Aorta (tissue), 5 donors: Measurements from ENCODE around the gene HYPK. TPM values are rescaled to one million over a fixed set of nuclear protein-coding genes. Genes with fewer than 3 reads are reported as not detected.

Experiments
- ATAC-seq: fragments of 200-7000 bp; cut with Tn5 transposase; one replicate; pipeline ENCODE4 v1.9.1; 2022; ENCODE audit warnings: moderate library complexity; ENCODE audit not compliant: low FRiP score
- DNase-seq, 2 donors: peaks; one replicate each; pipeline ENCODE4 v3.0.0-alpha.2; 2020
- H3K27ac ChIP-seq, 2 donors: one replicate each; pipeline ENCODE4 v1.5.1; 2013; ENCODE audit warnings: low read length in 2 of 2, mild to moderate bottlenecking in 2 of 2, moderate library complexity in 2 of 2, control low read depth in 1 of 2, inconsistent platforms in 1 of 2, low read depth in 1 of 2
- H3K27me3 ChIP-seq, 2 donors: one replicate each; pipeline ENCODE4 v1.6.1; 2013; ENCODE audit warnings: control low read depth in 1 of 2, low read length in 1 of 2, mild to moderate bottlenecking in 1 of 2, moderate library complexity in 1 of 2; ENCODE audit not compliant: insufficient read depth in 2 of 2, control insufficient read depth in 1 of 2
- H3K36me3 ChIP-seq, 2 donors: one replicate each; pipeline ENCODE4 v1.6.1; 2013; ENCODE audit warnings: control low read depth in 1 of 2, low read length in 1 of 2, mild to moderate bottlenecking in 1 of 2; ENCODE audit not compliant: insufficient read depth in 2 of 2, control insufficient read depth in 1 of 2
- H3K4me1 ChIP-seq, 2 donors: one replicate each; pipeline ENCODE4 v1.6.1; 2013; ENCODE audit warnings: low read length in 2 of 2, control low read depth in 1 of 2, mild to moderate bottlenecking in 1 of 2, moderate library complexity in 1 of 2; ENCODE audit not compliant: insufficient read depth in 2 of 2, control insufficient read depth in 1 of 2
- H3K4me3 ChIP-seq, 2 donors: one replicate each; pipeline ENCODE4 v1.5.1; 2013; ENCODE audit warnings: low read length in 2 of 2, control low read depth in 1 of 2, mild to moderate bottlenecking in 1 of 2
- H3K9me3 ChIP-seq: one replicate; pipeline ENCODE4 v1.6.1; 2013; ENCODE audit warnings: mild to moderate bottlenecking, low read length; ENCODE audit not compliant: control insufficient read depth
- WGBS, 2 donors: extraction: QIAGEN DNeasy Blood & Tissue Kit; methylation state at CpG; one replicate each; pipeline ENCODE4 v1.1.7; 2013; 5-methylcytosine and 5-hydroxymethylcytosine counted together
- intact Hi-C, 2 donors: fragments of 100-400 bp; cut with DNase I; formaldehyde crosslinking; loops; one replicate each; pipeline versions ENCODE4 v1.14.2 to v1.15.0; 2022
- microRNA-seq, 2 donors: library from miRNA; unstranded; fragments of <30 nt; microRNA quantifications; one replicate each; pipeline ENCODE4 v1.2.0, GENCODE V29; 2020
- polyA plus RNA-seq, 2 donors: library from polyadenylated mRNA; stranded (reverse); fragments of 200-250 nt; gene quantifications; one replicate each; pipeline ENCODE4 v1.2.3, GENCODE V29; 2013
- total RNA-seq, 2 donors: library from RNA; stranded (reverse); fragmentation: NEBNext Ultra II Directional; extraction: Animal tissue kit (Norgen Biotek cat#: 25700); gene quantifications; one replicate each; pipeline ENCODE4 v1.2.1, GENCODE V29; 2021
- donor health status: healthy with polysubstance abuse.
- donor health status: Bipolar disorder and iron deficiency.
- donor health status: DM: no; HTN: no; CAD: no.
- donor health status: DM: no; HTN: no; CAD: no.
- donor health status: DM: yes; HTN: yes; CAD: no.

The HYPK gene
- total and polyA plus RNA-seq, 4 donors, result 3.0 to 31.6 (median 14.4) TPM

GRCh38 chr15:43852607-43853006 lies 52.2 kb downstream of the HYPK start:
- no peaks in the 10 kb centered on the region for H3K4me1 ChIP-seq
- no peaks in the 10 kb centered on the region for H3K27me3 ChIP-seq
- DNase-seq (no peak), ATAC-seq (no peak)
- 98 to 99% methylated on average over 4 of the region's 4 CpGs for WGBS, 2 donors
- intact Hi-C loops, result no loop called here
- no peaks in the 10 kb centered on the region for H3K36me3 ChIP-seq
- H3K27ac ChIP-seq, result no peak overlapping the region
- no peaks in the 10 kb centered on the region for H3K9me3 ChIP-seq
- no peak overlapping the region for H3K4me3 ChIP-seq

Small RNA genes within 50 kb of the gene (microRNA-seq; reads per million reads assigned to microRNA genes)
- 0 reads per million in 2 donors for gene MIR1282

Other genes with a start within 250 kb of the HYPK start
- 10 to 100 TPM; 40.8 to 53.7 TPM for gene PPIP5K1, start 210.4 kb upstream of the HYPK start, total RNA-seq
- 10 to 100 TPM in 1 of 2 donors, 1 to 10 TPM in 1; 8.3 to 13.4 TPM for gene PPIP5K1, start 210.4 kb upstream of the HYPK start, polyA plus RNA-seq
- gene CKMT1B, start 206.6 kb upstream of the HYPK start, total RNA-seq, result not detected
- 10 to 100 TPM in 1 of 2 donors, under 1 TPM in 1; 0.05 to 17.4 TPM for gene CKMT1B, start 206.6 kb upstream of the HYPK start, polyA plus RNA-seq
- under 1 TPM; 0.45 to 0.90 TPM for gene STRC, start 181.8 kb upstream of the HYPK start, total RNA-seq
- 1 to 10 TPM in 1 of 2 donors, not detected in 1; 1.2 TPM for gene STRC, start 181.8 kb upstream of the HYPK start, polyA plus RNA-seq
- 1 to 10 TPM; 7.0 to 9.3 TPM for gene CATSPER2, start 151.8 kb upstream of the HYPK start, total RNA-seq
- gene CATSPER2, start 151.8 kb upstream of the HYPK start, polyA plus RNA-seq, result 10 to 100 TPM in 1 of 2 donors, under 1 TPM in 1; 0.63 to 13.7 TPM
- gene CKMT1A, start 106.7 kb upstream of the HYPK start, total RNA-seq, result not detected
- 10 to 100 TPM in 1 of 2 donors, not detected in 1; 11.1 TPM for gene CKMT1A, start 106.7 kb upstream of the HYPK start, polyA plus RNA-seq
- gene PDIA3, start 54.2 kb upstream of the HYPK start, total RNA-seq, result 100 to 1,000 TPM; 304 to 313 TPM
- gene PDIA3, start 54.2 kb upstream of the HYPK start, polyA plus RNA-seq, result 100 to 1,000 TPM; 156 to 219 TPM
- gene ELL3, start 23.6 kb upstream of the HYPK start, total RNA-seq, result 1 to 10 TPM; 2.5 to 4.5 TPM
- gene ELL3, start 23.6 kb upstream of the HYPK start, polyA plus RNA-seq, result 1 to 10 TPM; 7.8 to 7.9 TPM
- 100 to 1,000 TPM; 733 to 789 TPM for gene SERF2, start 8.3 kb upstream of the HYPK start, total RNA-seq
- gene SERF2, start 8.3 kb upstream of the HYPK start, polyA plus RNA-seq, result 1,000 to 10,000 TPM; 1,795 to 2,327 TPM
- not detected for gene SERINC4, start 379 bp upstream of the HYPK start, total RNA-seq
- under 1 TPM; 0.43 to 0.88 TPM for gene SERINC4, start 379 bp upstream of the HYPK start, polyA plus RNA-seq
- 10 to 100 TPM; 20.1 to 20.6 TPM for gene MFAP1, start 24.1 kb downstream of the HYPK start, total RNA-seq
- 10 to 100 TPM; 13.7 to 19.2 TPM for gene MFAP1, start 24.1 kb downstream of the HYPK start, polyA plus RNA-seq
- 1 to 10 TPM; 4.8 to 6.5 TPM for gene WDR76, start 26.4 kb downstream of the HYPK start, total RNA-seq
- 1 to 10 TPM; 1.9 to 3.4 TPM for gene WDR76, start 26.4 kb downstream of the HYPK start, polyA plus RNA-seq